Hippocampal formation (tissue), 2 donors: Measurements from ENCODE around the gene A1BG.
"Not testable (repeated sequence)": the region's sequence is repeated elsewhere in the genome, so short reads cannot be mapped to it uniquely, and the experiment has no call there.

Source experiments
- DNase-seq, 2 donors: peaks; one replicate each; lab custom pipeline; 2025; lab: John Stamatoyannopoulos, UW

The A1BG gene

GRCh38 chr19:58336216-58336615, 17.1 kb downstream of the A1BG start:
- no peak for DNase-seq

GRCh38 chr19:58335630-58336029, 17.7 kb downstream of the A1BG start:
- no peak for DNase-seq

GRCh38 chr19:58334691-58335249, 18.5 kb downstream of the A1BG start:
- DNase-seq, result no peak

- no peak for DNase-seq
Measured at GRCh38 chr19:58332697-58333096, 20.6 kb downstream of the A1BG start.

GRCh38 chr19:58330458-58330857, 22.8 kb downstream of the A1BG start:
- peak; percentile 29 to 75 for DNase-seq

GRCh38 chr19:58328999-58329398, 24.3 kb downstream of the A1BG start:
- DNase-seq, result no peak

- DNase-seq, result peak; percentile 95 to 97
Measured at GRCh38 chr19:58326914-58327726, 26.2 kb downstream of the A1BG start, which contains the start of gene ZSCAN22. Gene ZSCAN22, plus strand, starts transcription at chr19:58326994. Its CDS starts 7,809 bp downstream, at chr19:58334803.

GRCh38 chr19:58326501-58326913, 26.8 kb downstream of the A1BG start:
- no peak for DNase-seq

- no peak for DNase-seq
Measured at GRCh38 chr19:58325311-58326022, 27.8 kb downstream of the A1BG start.

- DNase-seq, result no peak
Measured at GRCh38 chr19:58319241-58319640, 34.1 kb downstream of the A1BG start.

GRCh38 chr19:58318297-58318696, 35.0 kb downstream of the A1BG start:
- no peak for DNase-seq

- no peak for DNase-seq
Measured at GRCh38 chr19:58317476-58318072, 35.7 kb downstream of the A1BG start.

- no peak for DNase-seq
Measured at GRCh38 chr19:58315580-58315979, 37.7 kb downstream of the A1BG start.

GRCh38 chr19:58311345-58311865, 41.9 kb downstream of the A1BG start:
- peak in 1 of 2 donors; percentile 20 for DNase-seq

GRCh38 chr19:58310685-58311084, 42.6 kb downstream of the A1BG start:
- not testable (repeated sequence) for DNase-seq

GRCh38 chr19:58307736-58308135, 45.6 kb downstream of the A1BG start:
- no peak for DNase-seq

GRCh38 chr19:58305932-58306323, 47.4 kb downstream of the A1BG start:
- DNase-seq, result no peak

GRCh38 chr19:58305065-58305931, 48.0 kb downstream of the A1BG start, which contains the start of gene ERVK3-1:
Gene ERVK3-1, plus strand, starts transcription at chr19:58305377. Its CDS starts 6,792 bp downstream, at chr19:58312169.
- DNase-seq, result peak; percentile 94 to 96

GRCh38 chr19:58304748-58305064, 48.6 kb downstream of the A1BG start:
- no peak for DNase-seq

- no peak for DNase-seq
Measured at GRCh38 chr19:58304255-58304654, 49.0 kb downstream of the A1BG start.

- no peak for DNase-seq
Measured at GRCh38 chr19:58300620-58301019, 52.7 kb downstream of the A1BG start.
